ENCODE data around the gene CDH4.
"Not testable (repeated sequence)": the region's sequence is repeated elsewhere in the genome, so short reads cannot be mapped to it uniquely, and the experiment has no call there.

Gene CDH4

GRCh38 chr20:61422636-61423425 lies 170.8 kb downstream of the CDH4 start:
- no peak overlapping the region for H3K4me3 ChIP-seq (ENCODE audit: low read depth in 1 of 2, low read length in 2 of 2)
- no peak overlapping the region for H3K27ac ChIP-seq (ENCODE audit: low read depth, low read length)
- H3K4me1 ChIP-seq (ENCODE audit: control insufficient read depth in 1 of 2, insufficient read depth in 2 of 2, low read length in 2 of 2) = no peaks in the 10 kb centered on the region
- H3K36me3 ChIP-seq (ENCODE audit: control insufficient read depth in 1 of 2, insufficient read depth in 2 of 2, low read length in 2 of 2) = no peaks in the 10 kb centered on the region
- peaks cover 9 to 22% of the 10 kb centered on the region in 2 donors for H3K9me3 ChIP-seq (ENCODE audit: control insufficient read depth in 1 of 2, low read length in 2 of 2)
- H3K9ac ChIP-seq (ENCODE audit: low read depth in 1 of 2, low read length in 2 of 2) = no peak overlapping the region
- no peaks in the 10 kb centered on the region for H3K27me3 ChIP-seq (ENCODE audit: control insufficient read depth in 1 of 2, insufficient read depth in 2 of 2, low read length in 2 of 2)

GRCh38 chr20:61424011-61424627 lies 172.1 kb downstream of the CDH4 start:
- H3K4me3 ChIP-seq (ENCODE audit: low read depth in 1 of 2, low read length in 2 of 2) = no peak overlapping the region
- H3K4me1 ChIP-seq (ENCODE audit: control insufficient read depth in 1 of 2, insufficient read depth in 2 of 2, low read length in 2 of 2) = no peaks in the 10 kb centered on the region
- H3K27me3 ChIP-seq (ENCODE audit: control insufficient read depth in 1 of 2, insufficient read depth in 2 of 2, low read length in 2 of 2) = no peaks in the 10 kb centered on the region
- H3K36me3 ChIP-seq (ENCODE audit: control insufficient read depth in 1 of 2, insufficient read depth in 2 of 2, low read length in 2 of 2) = no peaks in the 10 kb centered on the region
- no peak overlapping the region for H3K27ac ChIP-seq (ENCODE audit: low read depth, low read length)
- peaks cover 9 to 22% of the 10 kb centered on the region in 2 donors for H3K9me3 ChIP-seq (ENCODE audit: control insufficient read depth in 1 of 2, low read length in 2 of 2)
- H3K9ac ChIP-seq (ENCODE audit: low read depth in 1 of 2, low read length in 2 of 2) = no peak overlapping the region

- H3K9ac ChIP-seq (ENCODE audit: low read depth in 1 of 2, low read length in 2 of 2) = no peak overlapping the region
- H3K9me3 ChIP-seq (ENCODE audit: control insufficient read depth in 1 of 2, low read length in 2 of 2) = peaks cover 9 to 19% of the 10 kb centered on the region in 2 donors
- H3K4me3 ChIP-seq (ENCODE audit: low read depth in 1 of 2, low read length in 2 of 2) = no peak overlapping the region
- H3K27ac ChIP-seq (ENCODE audit: low read depth, low read length) = no peak overlapping the region
- no peaks in the 10 kb centered on the region for H3K27me3 ChIP-seq (ENCODE audit: control insufficient read depth in 1 of 2, insufficient read depth in 2 of 2, low read length in 2 of 2)
- H3K4me1 ChIP-seq (ENCODE audit: control insufficient read depth in 1 of 2, insufficient read depth in 2 of 2, low read length in 2 of 2) = no peaks in the 10 kb centered on the region
- H3K36me3 ChIP-seq (ENCODE audit: control insufficient read depth in 1 of 2, insufficient read depth in 2 of 2, low read length in 2 of 2) = no peaks in the 10 kb centered on the region
These were observed 172.8 kb downstream of the CDH4 start for GRCh38 chr20:61424628-61425420.

- peaks cover 9 to 17% of the 10 kb centered on the region in 2 donors for H3K9me3 ChIP-seq (ENCODE audit: control insufficient read depth in 1 of 2, low read length in 2 of 2)
- not testable (repeated sequence) for H3K36me3 ChIP-seq (ENCODE audit: control insufficient read depth in 1 of 2, insufficient read depth in 2 of 2, low read length in 2 of 2); H3K4me1 ChIP-seq (ENCODE audit: control insufficient read depth in 1 of 2, insufficient read depth in 2 of 2, low read length in 2 of 2); H3K9ac ChIP-seq (ENCODE audit: low read depth in 1 of 2, low read length in 2 of 2); H3K4me3 ChIP-seq (ENCODE audit: low read depth in 1 of 2, low read length in 2 of 2); H3K27me3 ChIP-seq (ENCODE audit: control insufficient read depth in 1 of 2, insufficient read depth in 2 of 2, low read length in 2 of 2); H3K27ac ChIP-seq (ENCODE audit: low read depth, low read length)
These were observed 173.5 kb downstream of the CDH4 start for GRCh38 chr20:61425541-61425991.

- Histone ChIP-seq H3K27me3 (ENCODE audit: control insufficient read depth in 1 of 2, insufficient read depth in 2 of 2, low read length in 2 of 2) (no peaks in the 10 kb centered on the region), H3K4me1 (ENCODE audit: control insufficient read depth in 1 of 2, insufficient read depth in 2 of 2, low read length in 2 of 2) (no peaks in the 10 kb centered on the region), H3K9me3 (ENCODE audit: control insufficient read depth in 1 of 2, low read length in 2 of 2) (peaks cover 9 to 12% of the 10 kb centered on the region in 2 donors), H3K36me3 (ENCODE audit: control insufficient read depth in 1 of 2, insufficient read depth in 2 of 2, low read length in 2 of 2) (no peaks in the 10 kb centered on the region), H3K9ac (ENCODE audit: low read depth in 1 of 2, low read length in 2 of 2) (no peak overlapping the region), H3K4me3 (ENCODE audit: low read depth in 1 of 2, low read length in 2 of 2) (no peak overlapping the region), H3K27ac (ENCODE audit: low read depth, low read length) (no peak overlapping the region)
These were observed 174.3 kb downstream of the CDH4 start for GRCh38 chr20:61426352-61426751.

GRCh38 chr20:61429458-61430227 lies 177.6 kb downstream of the CDH4 start:
- Histone ChIP-seq H3K9ac (ENCODE audit: low read depth in 1 of 2, low read length in 2 of 2) (no peak overlapping the region), H3K36me3 (ENCODE audit: control insufficient read depth in 1 of 2, insufficient read depth in 2 of 2, low read length in 2 of 2) (no peaks in the 10 kb centered on the region), H3K27me3 (ENCODE audit: control insufficient read depth in 1 of 2, insufficient read depth in 2 of 2, low read length in 2 of 2) (no peaks in the 10 kb centered on the region), H3K9me3 (ENCODE audit: control insufficient read depth in 1 of 2, low read length in 2 of 2) (peaks cover 2 to 4% of the 10 kb centered on the region in 2 donors), H3K4me1 (ENCODE audit: control insufficient read depth in 1 of 2, insufficient read depth in 2 of 2, low read length in 2 of 2) (no peaks in the 10 kb centered on the region), H3K4me3 (ENCODE audit: low read depth in 1 of 2, low read length in 2 of 2) (no peak overlapping the region), H3K27ac (ENCODE audit: low read depth, low read length) (no peak overlapping the region)

GRCh38 chr20:61430228-61430624 lies 178.2 kb downstream of the CDH4 start:
- Histone ChIP-seq H3K4me1 (ENCODE audit: control insufficient read depth in 1 of 2, insufficient read depth in 2 of 2, low read length in 2 of 2) (no peaks in the 10 kb centered on the region), H3K9ac (ENCODE audit: low read depth in 1 of 2, low read length in 2 of 2) (no peak overlapping the region), H3K4me3 (ENCODE audit: low read depth in 1 of 2, low read length in 2 of 2) (no peak overlapping the region), H3K9me3 (ENCODE audit: control insufficient read depth in 1 of 2, low read length in 2 of 2) (peaks cover 0 to 4% of the 10 kb centered on the region in 2 donors), H3K36me3 (ENCODE audit: control insufficient read depth in 1 of 2, insufficient read depth in 2 of 2, low read length in 2 of 2) (no peaks in the 10 kb centered on the region), H3K27ac (ENCODE audit: low read depth, low read length) (no peak overlapping the region), H3K27me3 (ENCODE audit: control insufficient read depth in 1 of 2, insufficient read depth in 2 of 2, low read length in 2 of 2) (no peaks in the 10 kb centered on the region)

- peaks cover 0 to 10% of the 10 kb centered on the region in 2 donors for H3K9me3 ChIP-seq (ENCODE audit: control insufficient read depth in 1 of 2, low read length in 2 of 2)
- H3K36me3 ChIP-seq (ENCODE audit: control insufficient read depth in 1 of 2, insufficient read depth in 2 of 2, low read length in 2 of 2) = no peaks in the 10 kb centered on the region
- H3K4me3 ChIP-seq (ENCODE audit: low read depth in 1 of 2, low read length in 2 of 2) = no peak overlapping the region
- H3K27ac ChIP-seq (ENCODE audit: low read depth, low read length) = no peak overlapping the region
- no peaks in the 10 kb centered on the region for H3K27me3 ChIP-seq (ENCODE audit: control insufficient read depth in 1 of 2, insufficient read depth in 2 of 2, low read length in 2 of 2)
- no peaks in the 10 kb centered on the region for H3K4me1 ChIP-seq (ENCODE audit: control insufficient read depth in 1 of 2, insufficient read depth in 2 of 2, low read length in 2 of 2)
- no peak overlapping the region for H3K9ac ChIP-seq (ENCODE audit: low read depth in 1 of 2, low read length in 2 of 2)
These were observed 181.1 kb downstream of the CDH4 start for GRCh38 chr20:61433176-61433575.

GRCh38 chr20:61433816-61434215 lies 181.8 kb downstream of the CDH4 start:
- H3K27ac ChIP-seq (ENCODE audit: low read depth, low read length) = no peak overlapping the region
- no peaks in the 10 kb centered on the region for H3K4me1 ChIP-seq (ENCODE audit: control insufficient read depth in 1 of 2, insufficient read depth in 2 of 2, low read length in 2 of 2)
- H3K4me3 ChIP-seq (ENCODE audit: low read depth in 1 of 2, low read length in 2 of 2) = no peak overlapping the region
- H3K9ac ChIP-seq (ENCODE audit: low read depth in 1 of 2, low read length in 2 of 2) = no peak overlapping the region
- peaks cover 0 to 10% of the 10 kb centered on the region in 2 donors for H3K9me3 ChIP-seq (ENCODE audit: control insufficient read depth in 1 of 2, low read length in 2 of 2)
- H3K27me3 ChIP-seq (ENCODE audit: control insufficient read depth in 1 of 2, insufficient read depth in 2 of 2, low read length in 2 of 2) = no peaks in the 10 kb centered on the region
- H3K36me3 ChIP-seq (ENCODE audit: control insufficient read depth in 1 of 2, insufficient read depth in 2 of 2, low read length in 2 of 2) = no peaks in the 10 kb centered on the region
